ENCODE measurements around the gene ZNF22.

The ZNF22 gene

DNA sequence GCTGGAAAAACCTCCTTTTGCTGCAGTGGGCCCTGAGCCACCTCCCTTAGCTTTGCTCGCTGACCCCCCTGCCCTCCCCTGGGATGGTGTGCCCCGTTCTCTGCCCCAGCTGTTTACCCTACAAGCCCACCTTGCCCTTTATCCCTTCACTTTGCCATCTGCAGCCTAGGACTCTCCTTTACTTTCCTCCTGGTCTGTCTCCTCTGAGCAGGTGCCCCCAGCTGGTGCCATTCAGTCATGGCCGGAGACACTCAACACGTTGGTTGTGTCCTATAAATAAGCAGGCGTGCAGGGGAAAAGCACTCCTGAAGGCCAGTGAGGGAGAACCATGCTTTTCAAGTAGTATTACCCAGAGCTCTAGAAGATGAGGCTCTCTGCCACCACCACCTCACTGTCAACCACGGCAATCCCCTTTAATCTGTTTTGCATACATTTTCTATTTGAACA is 35.0 kb upstream of the ZNF22 start:
- no peak for DNase-seq

GRCh38 chr10:44966129-44966815 is 34.5 kb upstream of the ZNF22 start:
- DNase-seq, result no peak

DNA sequence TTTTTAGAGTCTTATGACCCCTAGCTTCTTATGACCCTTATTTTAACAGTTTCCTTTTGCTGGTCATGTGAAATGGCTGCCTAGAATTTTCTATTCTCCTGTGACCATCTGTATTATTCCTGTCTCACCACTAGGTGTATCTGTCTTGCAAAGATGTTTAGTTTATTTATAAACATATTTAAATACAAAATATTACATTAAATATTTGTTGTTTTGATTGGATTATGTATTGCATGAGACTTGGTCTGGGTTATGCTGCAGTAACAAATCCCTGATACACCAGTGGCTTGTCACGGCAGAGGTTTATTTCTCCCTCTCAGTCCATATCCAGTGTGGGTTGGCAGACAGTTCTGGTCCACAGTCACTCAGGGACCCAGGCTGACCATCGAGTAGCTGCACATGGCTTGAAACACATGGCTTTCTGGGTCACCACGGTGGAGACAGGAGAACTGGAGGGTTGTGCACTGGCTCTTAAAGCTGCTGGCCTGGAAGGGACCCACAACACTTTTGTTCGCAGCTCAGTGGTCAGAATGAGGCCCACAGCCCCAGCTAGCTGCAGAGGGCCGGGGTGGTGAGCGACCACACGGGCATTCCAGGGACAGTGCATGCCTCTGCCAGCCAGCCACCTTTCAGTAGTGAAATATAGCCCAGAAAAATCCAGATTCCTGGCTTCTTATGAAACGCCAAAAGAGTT is 33.8 kb upstream of the ZNF22 start:
- DNase-seq, result no peak

- DNase-seq, result no peak
Measured at GRCh38 chr10:44967616-44968015, 33.1 kb upstream of the ZNF22 start.

GRCh38 chr10:44968091-44968490 is 32.6 kb upstream of the ZNF22 start:
- DNase-seq, result no peak

- no peak for DNase-seq
Measured at GRCh38 chr10:44968500-44969400, 32.0 kb upstream of the ZNF22 start.

GRCh38 chr10:44969854-44970253 is 30.9 kb upstream of the ZNF22 start:
- DNase-seq, result no peak

- no peak for DNase-seq
Measured at GRCh38 chr10:44970812-44971395, 29.8 kb upstream of the ZNF22 start.

DNA sequence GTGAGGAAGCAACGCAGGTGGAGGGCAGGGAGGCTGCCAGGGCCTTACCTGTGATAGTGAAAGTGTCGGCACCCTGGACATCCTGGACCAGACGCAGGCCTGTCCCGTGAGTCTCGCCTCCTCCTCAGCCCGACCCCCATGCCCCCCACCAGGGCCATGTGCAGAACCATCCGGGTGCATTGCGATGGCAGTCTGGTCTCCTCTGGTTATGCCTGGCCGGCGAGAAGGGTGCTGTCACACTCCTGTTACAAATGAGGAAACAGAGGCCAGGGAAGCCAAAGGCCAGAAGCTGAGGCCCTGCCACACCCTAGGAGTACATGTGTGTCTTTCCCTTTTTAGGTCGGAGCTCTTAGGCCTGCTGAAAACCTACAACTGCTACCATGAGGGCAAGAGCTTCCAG is 29.3 kb upstream of the ZNF22 start:
- DNase-seq, result no peak

GRCh38 chr10:44971935-44972757 is 28.6 kb upstream of the ZNF22 start:
- no peak for DNase-seq

GRCh38 chr10:44972874-44973306 is 27.8 kb upstream of the ZNF22 start:
- no peak for DNase-seq

GRCh38 chr10:44973323-44974081 is 27.2 kb upstream of the ZNF22 start:
- DNase-seq, result no peak

DNA sequence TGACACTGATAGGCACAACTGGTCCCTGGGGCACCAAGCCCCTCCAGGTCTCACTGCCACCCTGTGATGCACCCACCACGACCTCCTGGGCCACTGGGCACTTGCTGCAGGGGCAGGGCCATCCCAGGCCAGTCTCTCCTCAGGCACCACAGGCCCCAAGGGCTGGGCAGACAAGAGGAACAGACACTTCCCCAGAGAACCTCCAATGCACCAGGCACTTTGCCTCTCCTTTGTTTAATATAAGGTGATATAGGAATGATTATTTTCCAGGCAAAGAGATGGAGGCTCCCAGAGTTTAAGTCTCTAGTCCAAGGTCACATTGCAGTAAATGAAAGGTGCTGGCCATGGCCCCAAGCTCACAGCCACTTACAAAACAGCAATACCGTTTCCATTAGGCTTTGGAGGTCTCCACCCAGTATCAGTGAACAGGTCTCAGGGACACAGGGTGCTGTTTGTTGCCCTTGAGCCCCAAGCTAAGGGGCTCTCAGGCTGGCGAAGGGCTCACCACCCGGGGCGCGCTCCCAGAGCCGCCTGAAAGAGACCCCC is 26.6 kb upstream of the ZNF22 start:
- DNase-seq, result no peak

DNA sequence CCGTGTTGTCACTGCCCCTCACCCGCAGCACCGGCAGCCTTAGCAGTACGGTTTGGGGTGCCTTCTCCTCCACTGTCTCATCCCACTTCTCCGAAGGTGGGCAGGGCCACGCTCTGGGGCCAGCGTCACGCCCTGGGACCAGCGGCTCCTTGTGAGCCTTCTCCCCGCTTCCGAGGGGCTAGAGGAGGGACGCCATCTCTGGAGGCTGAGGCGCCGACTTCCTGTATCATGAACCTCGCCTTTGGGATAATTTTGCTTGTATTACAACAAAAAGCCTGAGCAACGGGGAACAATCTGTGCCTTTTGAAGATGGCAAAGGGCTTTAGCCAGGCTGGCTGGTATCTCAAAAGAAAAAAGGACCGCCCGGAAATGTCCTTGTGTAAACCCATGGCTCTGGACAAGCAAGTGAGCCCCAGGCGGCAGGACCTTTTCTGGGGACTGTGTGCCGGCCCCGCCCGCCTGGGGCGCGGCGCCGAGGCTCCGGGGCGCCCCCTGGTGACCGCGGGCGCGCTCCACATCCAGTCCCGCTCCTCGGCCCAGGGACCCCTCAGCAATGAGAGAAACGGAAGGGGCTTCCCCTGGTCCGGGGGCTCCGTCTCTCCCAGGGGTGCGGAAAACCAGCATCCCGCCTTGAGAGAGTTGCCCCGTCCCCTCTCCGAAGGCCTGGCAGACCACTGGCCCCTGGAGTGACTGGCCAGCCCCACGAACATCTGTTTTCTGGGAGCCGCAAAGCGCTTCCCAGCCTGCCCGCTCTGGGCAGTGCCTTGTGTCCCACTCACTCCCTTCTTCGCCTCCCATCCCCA is 25.9 kb upstream of the ZNF22 start:
- DNase-seq, result peak; percentile 49

DNA sequence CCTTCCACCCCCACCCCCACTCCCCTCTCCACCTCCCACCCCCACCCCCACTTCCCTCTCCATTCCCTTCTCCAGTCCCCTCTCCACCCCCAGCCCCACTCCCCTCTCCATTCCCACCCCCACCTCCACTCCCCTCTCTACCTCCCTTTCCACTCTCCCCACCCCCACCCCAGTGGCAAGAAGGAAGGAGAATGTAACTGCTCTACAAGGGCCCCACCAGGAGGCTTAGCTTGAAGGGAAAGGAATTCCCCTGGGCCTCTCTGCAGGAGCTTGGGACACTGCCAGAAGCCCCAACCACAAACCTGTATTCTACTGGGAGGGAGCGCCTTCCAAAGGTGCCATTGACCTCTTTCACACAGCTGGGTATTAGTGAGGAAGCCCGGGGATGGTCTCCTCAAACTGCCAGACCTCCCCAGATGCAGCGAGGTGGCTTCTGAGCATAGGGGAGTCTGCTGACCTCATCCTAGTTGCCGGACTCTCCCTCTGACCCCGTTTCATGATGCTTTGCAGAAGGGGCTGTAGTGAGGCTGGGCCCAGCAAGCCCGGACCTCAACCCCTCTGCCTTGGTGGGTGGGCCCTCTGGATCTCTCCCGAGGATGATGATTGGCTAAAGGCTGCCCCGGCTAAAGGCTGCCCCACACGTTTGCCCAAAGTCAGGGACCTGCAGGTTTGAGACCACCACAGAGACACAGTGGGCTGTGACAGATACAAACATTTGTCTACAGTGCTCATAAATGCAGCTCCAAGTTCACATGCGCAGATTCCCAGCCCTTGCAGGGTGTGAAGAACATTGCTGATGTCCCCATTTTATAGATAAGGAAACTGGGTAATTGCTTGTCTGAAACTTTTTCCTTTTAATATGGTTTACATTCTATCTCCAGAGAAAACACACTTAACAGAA is 25.0 kb upstream of the ZNF22 start:
- DNase-seq, result no peak

DNA sequence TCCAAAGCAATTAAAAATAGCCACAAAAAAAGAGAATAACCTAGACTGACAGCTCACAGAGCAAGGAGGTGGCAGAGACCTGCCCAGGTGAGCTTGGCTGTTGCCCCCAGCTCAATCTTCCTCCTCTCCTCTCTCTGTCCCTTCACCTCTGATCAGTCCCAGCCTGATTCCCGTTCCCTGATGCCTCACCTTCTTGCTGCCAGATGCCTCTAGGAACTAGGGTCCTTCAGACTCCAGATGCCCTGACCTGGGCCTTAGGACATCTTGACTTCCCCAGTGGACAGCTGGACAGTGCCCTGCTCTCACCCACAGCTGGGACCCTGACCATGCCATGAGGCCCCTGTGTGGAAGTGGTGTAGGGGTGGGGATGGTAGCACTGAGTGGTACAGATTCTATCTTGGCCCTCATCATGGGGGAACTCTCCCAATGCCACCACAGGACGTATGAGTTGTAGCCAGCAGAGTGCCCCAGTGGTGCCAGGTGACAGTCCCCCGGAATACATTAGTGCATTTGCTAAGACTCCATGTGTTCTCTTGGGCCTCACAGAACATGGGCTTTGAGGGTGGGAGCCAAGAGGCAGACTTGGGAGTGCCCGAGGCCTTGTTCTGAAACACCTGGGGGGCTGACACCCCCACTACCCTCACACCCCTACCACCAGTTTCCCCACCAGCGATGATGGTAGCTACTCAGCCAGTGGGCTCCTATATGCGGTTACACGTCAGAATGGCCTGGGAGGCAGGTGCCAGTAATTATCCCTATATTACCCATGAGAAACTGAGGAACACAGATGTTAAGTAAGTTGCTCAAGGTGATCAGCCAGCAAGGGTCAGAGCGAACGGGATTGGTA is 24.1 kb upstream of the ZNF22 start:
- no peak for DNase-seq

GRCh38 chr10:44977287-44978212 is 23.2 kb upstream of the ZNF22 start:
- DNase-seq, result no peak

All from stimulated activated CD4-positive, alpha-beta T cell treated with anti-CD3 and anti-CD28 coated beads, Interleukin-1b, Interleukin-23, amount 100 ng/mL, for 48 hours (primary cell).